GM23248 (cell line): ENCODE data around the gene GBF1. TPM values are rescaled to one million over a fixed set of nuclear protein-coding genes. Genes with fewer than 3 reads are reported as not detected.

Source experiments
- DNase-seq: peaks from one replicate; pipeline ENCODE4 v3.0.0-alpha.2; 2015
- H2AFZ ChIP-seq: fragments of 200-600 bp; sonication (generic); 2 replicates; pipeline ENCODE4 v1.6.1; 2016; ENCODE audit warnings: antibody characterized with exemption
- H3F3A ChIP-seq: fragments of 200-600 bp; sonication (generic); 2 replicates; pipeline ENCODE4 v1.6.1; 2016; ENCODE audit warnings: mild to moderate bottlenecking, antibody characterized with exemption, mixed run types; ENCODE audit not compliant: insufficient read depth
- H3K27ac ChIP-seq: fragments of 200-600 bp; sonication (generic); 2 replicates; pipeline ENCODE4 v1.5.1; 2016; ENCODE audit warnings: mild to moderate bottlenecking
- H3K27me3 ChIP-seq: fragments of 200-600 bp; sonication (generic); replicated peaks from 2 replicates; pipeline ENCODE4 v1.6.1; 2016; ENCODE audit warnings: mild to moderate bottlenecking; ENCODE audit not compliant: insufficient read depth
- H3K36me3 ChIP-seq: fragments of 200-600 bp; sonication (generic); 2 replicates; pipeline ENCODE4 v1.6.1; 2016; ENCODE audit warnings: low read depth, mild to moderate bottlenecking
- H3K4me1 ChIP-seq: fragments of 200-600 bp; sonication (generic); 2 replicates; pipeline ENCODE4 v1.6.1; 2016; ENCODE audit warnings: mild to moderate bottlenecking; ENCODE audit not compliant: insufficient read depth
- H3K4me2 ChIP-seq: fragments of 200-600 bp; sonication (generic); one replicate; pipeline ENCODE4 v1.6.1; 2016; ENCODE audit warnings: mild to moderate bottlenecking; ENCODE audit not compliant: unreplicated experiment
- H3K4me3 ChIP-seq: fragments of 200-600 bp; sonication (generic); 2 replicates; pipeline ENCODE4 v1.5.1; 2016; ENCODE audit warnings: mild to moderate bottlenecking
- H3K79me2 ChIP-seq: fragments of 200-600 bp; sonication (generic); 2 replicates; pipeline ENCODE4 v1.6.1; 2016; ENCODE audit warnings: mild to moderate bottlenecking; ENCODE audit not compliant: insufficient read depth
- H3K9ac ChIP-seq: fragments of 200-600 bp; sonication (generic); 2 replicates; pipeline ENCODE4 v1.6.1; 2016; ENCODE audit warnings: mild to moderate bottlenecking
- H3K9me2 ChIP-seq: fragments of 200-600 bp; sonication (generic); 2 replicates; pipeline ENCODE4 v1.6.1; 2016; ENCODE audit warnings: mixed run types, mild to moderate bottlenecking, moderate library complexity; ENCODE audit not compliant: insufficient read depth
- H3K9me3 ChIP-seq: fragments of 200-600 bp; sonication (generic); one replicate; pipeline ENCODE4 v1.6.1; 2017; ENCODE audit warnings: low read depth
- H4K20me1 ChIP-seq: fragments of 200-600 bp; sonication (generic); 2 replicates; pipeline ENCODE4 v1.6.0; 2016; ENCODE audit not compliant: insufficient read depth
- EZH2 ChIP-seq: fragments of 200-600 bp; sonication (generic); IDR thresholded peaks from 2 replicates; pipeline ENCODE4 v1.6.1; 2018; ENCODE audit warnings: antibody characterized with exemption, mild to moderate bottlenecking; ENCODE audit not compliant: insufficient read depth, poor library complexity, severe bottlenecking
- EZH2phosphoT487 ChIP-seq: fragments of 200-600 bp; sonication (generic); IDR thresholded peaks from 2 replicates; pipeline ENCODE4 v1.6.1; 2018; ENCODE audit warnings: antibody characterized with exemption, moderate library complexity, mild to moderate bottlenecking, low read depth; ENCODE audit not compliant: insufficient read depth
- WGBS, 2 experiments: methylation state at CpG; one replicate each; pipeline ENCODE4 v1.1.6; 2015 to 2017; ENCODE audit warnings: low lambda C conversion rate in 2 of 2, low coverage in 1 of 2; ENCODE audit errors: missing lambda C conversion rate in 2 of 2; 5-methylcytosine and 5-hydroxymethylcytosine counted together
- in situ Hi-C: fragments of 300-500 bp; cut with MboI; formaldehyde crosslinking; loops from 2 replicates; pipeline ENCODE4 v1.15.0; 2020
- polyA plus RNA-seq: library from polyadenylated mRNA; unstranded; fragments of >200 nt; fragmentation: Nextera tagmentation; extraction: Ambion mirVana; gene quantifications from 2 replicates; pipeline ENCODE4 v1.2.1, GENCODE V29; 2016
- total RNA-seq: library from RNA; depleted of rRNA; stranded (reverse); fragments of >200 nt; shearing (Covaris generic); gene quantifications from 2 replicates; pipeline ENCODE4 v1.2.3, GENCODE V29; 2014

The GBF1 gene
- total and polyA plus RNA-seq, 2 experiments from 2014 or later, result 29.8 to 43.9 TPM

DNA sequence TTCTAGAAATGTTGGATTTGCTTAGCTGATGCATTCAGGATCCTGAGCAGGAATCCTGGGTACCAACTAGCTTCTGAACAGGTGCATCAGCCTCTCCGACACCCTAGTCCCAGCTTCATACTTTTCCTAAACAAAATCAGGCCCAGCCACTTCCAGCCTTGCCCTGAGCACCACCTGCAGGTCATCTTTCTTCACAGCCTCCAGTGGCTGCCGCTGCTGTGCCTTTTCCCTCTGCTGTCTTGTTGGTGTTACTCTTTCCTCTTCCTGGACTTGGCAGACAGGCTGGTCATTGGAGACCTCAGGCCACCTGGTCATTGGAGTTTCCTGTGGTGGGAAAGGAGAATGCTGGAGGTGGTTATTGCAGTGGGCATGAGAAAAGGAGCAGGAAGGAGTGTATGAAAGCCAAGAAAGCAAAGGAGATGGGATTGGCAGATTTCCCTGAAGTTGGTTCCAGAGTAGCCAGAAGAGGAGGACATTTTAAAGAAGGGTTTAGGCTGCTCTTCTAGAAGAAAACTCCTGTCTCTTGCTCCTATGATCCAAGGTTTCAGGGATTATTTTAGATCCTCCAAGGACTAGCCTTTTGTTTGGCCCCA, 102.0 kb downstream of the GBF1 start:
- 65 to 70% methylated on average over 2 of the region's 2 CpGs for WGBS, 2 experiments

DNA sequence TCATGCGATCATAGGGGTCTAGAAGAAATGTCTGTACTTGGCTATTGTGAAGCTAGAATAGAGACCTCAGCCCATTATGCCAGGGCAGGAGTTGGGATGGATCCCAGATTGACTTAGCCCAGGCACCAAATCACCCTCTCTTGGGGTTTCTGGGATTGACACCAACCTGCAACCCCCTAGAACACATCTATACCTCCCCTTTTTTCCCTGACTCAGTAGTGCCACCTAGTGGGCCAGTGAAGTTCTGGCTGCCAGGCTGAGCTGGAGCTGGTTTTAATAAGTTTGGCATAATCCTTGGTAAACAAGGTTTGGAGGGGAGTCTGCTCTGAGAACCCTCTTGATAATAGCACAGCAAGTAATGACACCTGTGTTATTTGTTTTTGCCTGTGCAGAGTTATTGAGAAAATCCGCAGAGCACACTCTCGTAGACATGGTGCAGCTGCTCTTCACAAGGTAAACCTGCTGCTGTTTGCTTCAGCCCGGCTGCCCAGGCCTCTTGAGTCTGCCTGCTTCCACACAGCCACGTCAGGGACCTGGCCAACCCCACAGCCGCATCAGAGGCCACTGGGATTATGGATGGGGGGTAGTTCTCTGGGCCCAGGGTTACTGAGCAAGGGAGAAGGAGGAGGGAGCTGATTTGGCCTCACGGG, 106.9 kb downstream of the GBF1 start:
- Histone ChIP-seq H3K79me2 (peaks cover 61% of the 10 kb centered on the region), H3K27me3 (no peaks in the 10 kb centered on the region), H3K4me2 (no peak overlapping the region), H3K9ac (no peak overlapping the region), H4K20me1 (no peaks in the 10 kb centered on the region), H3K4me1 (no peaks in the 10 kb centered on the region), H3K27ac (no peak overlapping the region), H3K9me3 (no peaks in the 10 kb centered on the region), H3F3A (0 out of 2 replicates have a peak, but pooled peaks cover 8% of the 10 kb centered on the region), H3K9me2 (no peaks in the 10 kb centered on the region), H2AFZ (no peak overlapping the region), H3K4me3 (no peak overlapping the region), H3K36me3 (peaks cover 21% of the 10 kb centered on the region)
- 65 to 70% methylated on average over 7 of the region's 7 CpGs for WGBS, 2 experiments
- TF ChIP-seq EZH2 (no peak), EZH2phosphoT487 (no peak)
- peak; percentile 64 for DNase-seq
- in situ Hi-C loops, result no loop called here

More for the DNA sequence above, 102.0 kb downstream of the GBF1 start:
- in situ Hi-C loops, result loop anchor here (5.0 kb wide), 1 partner anchor 120 kb away; the partner anchor contains the start of gene ELOVL3
- Histone ChIP-seq H3K4me3 (no peak overlapping the region), H3K27me3 (no peaks in the 10 kb centered on the region), H3K79me2 (peaks cover 85% of the 10 kb centered on the region), H4K20me1 (no peaks in the 10 kb centered on the region), H3K27ac (no peak overlapping the region), H3K9me3 (no peaks in the 10 kb centered on the region), H3K9me2 (no peaks in the 10 kb centered on the region), H2AFZ (no peak overlapping the region), H3K9ac (no peak overlapping the region), H3K4me2 (no peak overlapping the region), H3F3A (peaks cover 35% of the 10 kb centered on the region), H3K4me1 (peaks cover 26% of the 10 kb centered on the region), H3K36me3 (peaks cover 8% of the 10 kb centered on the region)
- no peak for TF ChIP-seq EZH2
- TF ChIP-seq EZH2phosphoT487, result no peak
- peak; percentile 63 for DNase-seq

DNA sequence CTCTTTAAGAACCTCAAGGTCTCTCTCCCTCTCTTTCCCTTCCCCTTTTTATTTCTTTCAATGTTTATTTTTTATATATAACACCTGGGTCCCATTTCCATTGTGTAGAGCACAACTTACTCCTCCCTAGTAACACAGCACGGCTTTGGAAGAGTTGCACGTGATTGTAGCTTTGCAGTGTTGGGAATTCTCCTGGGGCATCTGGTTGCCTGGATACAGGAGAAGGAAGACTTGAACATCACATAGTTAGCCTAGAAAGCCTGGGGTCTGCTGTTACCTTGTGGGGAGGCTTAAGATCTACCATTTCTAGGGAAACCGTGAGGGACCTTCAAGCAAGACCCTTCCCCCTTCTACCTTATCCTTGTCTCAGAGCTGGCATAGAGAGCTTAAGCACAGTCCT, 109.1 kb downstream of the GBF1 start:
- Histone ChIP-seq H3K9me3 (no peaks in the 10 kb centered on the region), H3K4me1 (0 out of 2 replicates have a peak, but pooled peaks cover 10% of the 10 kb centered on the region), H3F3A (peaks cover 22% of the 10 kb centered on the region), H3K79me2 (peaks cover 38% of the 10 kb centered on the region), H3K27ac (no peak overlapping the region), H3K9me2 (no peaks in the 10 kb centered on the region), H3K9ac (no peak overlapping the region), H3K27me3 (no peaks in the 10 kb centered on the region), H4K20me1 (no peaks in the 10 kb centered on the region), H2AFZ (no peak overlapping the region), H3K4me3 (no peak overlapping the region), H3K36me3 (peaks cover 36% of the 10 kb centered on the region), H3K4me2 (no peak overlapping the region)
- TF ChIP-seq EZH2 (no peak), EZH2phosphoT487 (no peak)
- in situ Hi-C loops, result no loop called here
- 42 to 57% methylated on average over 3 of the region's 3 CpGs for WGBS, 2 experiments
- DNase-seq, result no peak

DNA sequence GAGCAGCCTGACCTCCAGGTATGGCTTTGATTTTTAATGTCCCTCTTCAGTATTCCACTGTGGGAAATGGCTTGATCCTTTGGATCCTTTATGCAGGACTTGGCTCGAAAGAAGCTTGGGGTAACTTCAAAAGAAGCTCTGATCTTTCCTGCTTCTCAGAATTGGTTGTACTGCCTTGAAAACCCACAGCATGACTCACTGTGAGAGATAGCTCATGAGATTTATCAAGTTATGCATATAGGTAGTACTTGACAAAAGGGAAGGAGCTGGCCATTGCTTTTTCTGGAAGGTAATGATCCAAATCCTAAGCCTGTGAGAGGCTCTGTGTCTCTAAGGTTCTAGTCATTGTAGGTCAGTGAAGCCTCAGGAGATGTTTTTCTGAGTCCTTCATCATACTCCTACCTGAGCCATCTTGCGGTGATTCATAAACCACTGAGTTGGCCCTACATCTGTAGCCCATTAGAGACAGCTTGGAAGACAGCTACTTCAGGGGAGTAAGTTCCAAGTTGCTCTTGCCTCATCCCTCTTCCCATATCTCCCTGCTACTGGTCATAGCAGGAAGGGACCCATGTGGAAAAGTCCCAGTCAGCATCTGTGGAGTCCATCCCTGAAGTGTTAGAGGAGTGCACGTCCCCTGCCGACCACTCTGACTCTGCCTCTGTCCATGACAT, 113.5 kb downstream of the GBF1 start:
- Histone ChIP-seq H3F3A (peaks cover 31% of the 10 kb centered on the region), H3K36me3 (peaks cover 65% of the 10 kb centered on the region), H3K27me3 (no peaks in the 10 kb centered on the region), H3K4me3 (no peak overlapping the region), H3K9me2 (no peaks in the 10 kb centered on the region), H3K79me2 (0 out of 2 replicates have a peak, but pooled peaks cover 2% of the 10 kb centered on the region), H2AFZ (no peak overlapping the region), H3K9me3 (no peaks in the 10 kb centered on the region), H3K27ac (peak overlapping the region; percentile 41), H3K4me2 (no peak overlapping the region), H3K4me1 (0 out of 2 replicates have a peak, but pooled peaks cover 11% of the 10 kb centered on the region), H3K9ac (no peak overlapping the region), H4K20me1 (no peaks in the 10 kb centered on the region)
- WGBS, 2 experiments, result 74 to 78% methylated on average over 4 of the region's 4 CpGs
- peak; percentile 75 for DNase-seq
- TF ChIP-seq EZH2 (no peak), EZH2phosphoT487 (no peak)
- in situ Hi-C loops, result no loop called here
